OCI-LY1 (cell line): ENCODE data around the gene C1orf115.

ENCODE experiments used
- H2AFZ ChIP-seq: fragments of 200-600 bp; sonication (generic), shearing (Covaris generic); 2 replicates; pipeline ENCODE4 v1.6.0; 2014; ENCODE audit warnings: antibody characterized with exemption, mild to moderate bottlenecking, low read length
- H3F3A ChIP-seq: fragments of 200-600 bp; sonication (generic), shearing (Covaris generic); 2 replicates; pipeline ENCODE4 v1.6.0; 2014; ENCODE audit warnings: mild to moderate bottlenecking, antibody characterized with exemption, low read length, moderate library complexity; ENCODE audit not compliant: insufficient read depth
- H3K27ac ChIP-seq: fragments of 200-600 bp; sonication (generic); 2 replicates; pipeline ENCODE4 v1.5.1; 2014; ENCODE audit warnings: low read length, mixed run types, mild to moderate bottlenecking, low read depth; ENCODE audit not compliant: poor library complexity, severe bottlenecking
- H3K27me3 ChIP-seq: fragments of 200-600 bp; sonication (generic); 2 replicates; pipeline ENCODE4 v1.6.0; 2014; ENCODE audit warnings: antibody characterized with exemption, mild to moderate bottlenecking, low read length, moderate library complexity; ENCODE audit not compliant: insufficient read depth
- H3K36me3 ChIP-seq: fragments of 200-600 bp; sonication (generic); 2 replicates; pipeline ENCODE4 v1.6.1; 2014; ENCODE audit warnings: mild to moderate bottlenecking, antibody characterized with exemption, low read length, moderate library complexity, mixed read lengths; ENCODE audit not compliant: insufficient read depth
- H3K4me1 ChIP-seq: fragments of 200-600 bp; sonication (generic); 2 replicates; pipeline ENCODE4 v1.5.1; 2014; ENCODE audit warnings: mild to moderate bottlenecking, low read length, moderate library complexity; ENCODE audit not compliant: insufficient read depth, severe bottlenecking
- H3K4me2 ChIP-seq: fragments of 200-600 bp; sonication (generic), shearing (Covaris generic); 2 replicates; pipeline ENCODE4 v1.6.1; 2014; ENCODE audit warnings: low read length
- H3K4me3 ChIP-seq: fragments of 200-600 bp; sonication (generic); 2 replicates; pipeline ENCODE4 v1.5.1; 2014; ENCODE audit warnings: low read length, low read depth, mild to moderate bottlenecking, mixed read lengths; ENCODE audit not compliant: poor library complexity, severe bottlenecking
- H3K79me2 ChIP-seq: fragments of 200-600 bp; shearing (Covaris generic); 2 replicates; pipeline ENCODE4 v1.6.1; 2016; ENCODE audit warnings: mixed run types, low read length, mixed read lengths; ENCODE audit not compliant: insufficient read depth
- H3K9ac ChIP-seq: fragments of 200-600 bp; sonication (generic), shearing (Covaris generic); 2 replicates; pipeline ENCODE4 v1.6.1; 2014; ENCODE audit warnings: mild to moderate bottlenecking, low read length, mixed read lengths
- H3K9me2 ChIP-seq: fragments of 200-600 bp; sonication (generic), shearing (Covaris generic); 2 replicates; pipeline ENCODE4 v1.6.1; 2014; ENCODE audit warnings: low read depth, mild to moderate bottlenecking, low read length, mixed read lengths
- H3K9me3 ChIP-seq: fragments of 200-600 bp; shearing (Covaris generic); 2 replicates; pipeline ENCODE4 v1.6.1; 2014; ENCODE audit warnings: low read length, mixed read lengths
- H4K20me1 ChIP-seq: fragments of 200-600 bp; sonication (generic), shearing (Covaris generic); 2 replicates; pipeline ENCODE4 v1.6.0; 2016; ENCODE audit warnings: mild to moderate bottlenecking, low read length; ENCODE audit not compliant: insufficient read depth
- CTCF ChIP-seq: fragments of 200-600 bp; sonication (generic), shearing (Covaris generic); IDR thresholded peaks from 2 replicates; pipeline ENCODE4 v1.5.1; 2017; ENCODE audit warnings: mild to moderate bottlenecking, antibody characterized with exemption, low read length, moderate library complexity, mixed read lengths
- EZH2 ChIP-seq: fragments of 200-600 bp; sonication (generic), shearing (Covaris generic); IDR thresholded peaks from 2 replicates; pipeline ENCODE4 v1.8.0; 2017; ENCODE audit warnings: borderline replicate concordance, mixed run types, mild to moderate bottlenecking, antibody characterized with exemption, low read length, moderate library complexity, mixed read lengths

The C1orf115 gene

GRCh38 chr1:220701974-220702373 lies 11.8 kb downstream of the C1orf115 start:
- no peak overlapping the region for H3K9ac ChIP-seq
- H4K20me1 ChIP-seq = no peaks in the 10 kb centered on the region
- no peaks in the 10 kb centered on the region for H3K27me3 ChIP-seq
- H3K79me2 ChIP-seq = no peaks in the 10 kb centered on the region
- no peaks in the 10 kb centered on the region for H3K4me1 ChIP-seq
- no peak overlapping the region for H3K4me2 ChIP-seq
- H2AFZ ChIP-seq = no peak overlapping the region
- no peaks in the 10 kb centered on the region for H3K9me2 ChIP-seq
- H3K4me3 ChIP-seq = no peak overlapping the region
- H3K36me3 ChIP-seq = no peaks in the 10 kb centered on the region
- no peaks in the 10 kb centered on the region for H3F3A ChIP-seq
- TF ChIP-seq CTCF (no peak), EZH2 (no peak)
- no peaks in the 10 kb centered on the region for H3K9me3 ChIP-seq
- H3K27ac ChIP-seq = no peak overlapping the region

- Histone ChIP-seq H3K4me3 (no peak overlapping the region), H3F3A (no peaks in the 10 kb centered on the region), H3K9ac (no peak overlapping the region), H3K4me1 (no peaks in the 10 kb centered on the region), H3K79me2 (no peaks in the 10 kb centered on the region), H3K36me3 (no peaks in the 10 kb centered on the region), H3K4me2 (no peak overlapping the region), H3K9me3 (no peaks in the 10 kb centered on the region), H4K20me1 (no peaks in the 10 kb centered on the region), H2AFZ (no peak overlapping the region), H3K9me2 (no peaks in the 10 kb centered on the region), H3K27me3 (no peaks in the 10 kb centered on the region), H3K27ac (no peak overlapping the region)
- no peak for TF ChIP-seq EZH2
These were observed 12.6 kb downstream of the C1orf115 start for GRCh38 chr1:220702733-220703270.

DNA sequence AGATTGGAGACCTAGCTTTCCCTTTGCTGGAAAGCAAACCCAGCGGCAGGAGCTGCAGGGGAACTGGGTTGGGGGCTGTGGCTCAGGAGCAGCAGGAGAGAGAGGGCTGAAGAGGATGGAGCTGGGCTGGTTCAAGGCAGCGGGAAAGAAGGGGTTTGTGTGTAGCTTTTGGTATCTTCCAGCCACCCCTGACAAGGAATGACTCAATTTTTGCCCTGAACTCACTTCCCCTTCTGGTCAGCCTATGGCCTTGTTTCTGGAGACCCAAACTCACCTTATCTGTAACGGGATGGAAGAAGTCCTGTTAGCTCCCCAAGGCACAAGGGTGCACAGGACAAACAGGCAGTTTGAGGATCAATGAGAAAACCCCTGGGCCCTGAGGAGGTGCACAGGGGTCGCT lies 13.1 kb downstream of the C1orf115 start:
- Histone ChIP-seq H2AFZ (no peak overlapping the region), H3K9me3 (no peaks in the 10 kb centered on the region), H3K79me2 (no peaks in the 10 kb centered on the region), H4K20me1 (no peaks in the 10 kb centered on the region), H3K36me3 (no peaks in the 10 kb centered on the region), H3K9ac (no peak overlapping the region), H3K9me2 (no peaks in the 10 kb centered on the region), H3K4me1 (no peaks in the 10 kb centered on the region), H3K4me3 (no peak overlapping the region), H3K27me3 (no peaks in the 10 kb centered on the region), H3K4me2 (no peak overlapping the region), H3K27ac (no peak overlapping the region), H3F3A (no peaks in the 10 kb centered on the region)
- TF ChIP-seq EZH2 (no peak), CTCF (no peak)

GRCh38 chr1:220705782-220706181 lies 15.6 kb downstream of the C1orf115 start:
- TF ChIP-seq CTCF (no peak), EZH2 (no peak)
- H3K9ac ChIP-seq = no peak overlapping the region
- H3K36me3 ChIP-seq = no peaks in the 10 kb centered on the region
- H3K27ac ChIP-seq = no peak overlapping the region
- no peaks in the 10 kb centered on the region for H3K79me2 ChIP-seq
- no peaks in the 10 kb centered on the region for H3F3A ChIP-seq
- no peaks in the 10 kb centered on the region for H3K9me2 ChIP-seq
- H3K4me2 ChIP-seq = no peak overlapping the region
- no peak overlapping the region for H3K4me3 ChIP-seq
- H3K27me3 ChIP-seq = no peaks in the 10 kb centered on the region
- H3K4me1 ChIP-seq = no peaks in the 10 kb centered on the region
- no peak overlapping the region for H2AFZ ChIP-seq
- H4K20me1 ChIP-seq = no peaks in the 10 kb centered on the region
- H3K9me3 ChIP-seq = no peaks in the 10 kb centered on the region
